SH-SY5Y (cell line): Measurements from ENCODE around the gene RAI1.

Experiments used
- GATA2 ChIP-seq: IDR thresholded peaks from 2 replicates; pipeline ENCODE4 v1.6.1; 2011; ENCODE audit warnings: mild to moderate bottlenecking, low read depth, low read length
- GATA3 ChIP-seq: IDR thresholded peaks from 2 replicates; pipeline ENCODE4 v1.6.1; 2011; ENCODE audit warnings: low read depth, mild to moderate bottlenecking, low read length, moderate library complexity

GRCh38 chr17:17681187-17681743 lies at the start of gene RAI1:
- no peak for TF ChIP-seq GATA3
- TF ChIP-seq GATA2: no peak
